Cardiac septum (tissue), 1 donor: Measurements from ENCODE around the gene WBP2. TPM values are rescaled to one million over a fixed set of nuclear protein-coding genes. Genes with fewer than 3 reads are reported as not detected.
"Not testable (repeated sequence)": the region's sequence is repeated elsewhere in the genome, so short reads cannot be mapped to it uniquely, and the experiment has no call there.

Experiments
- DNase-seq: peaks from one replicate; pipeline ENCODE4 v3.0.0-alpha.2; 2020; ENCODE audit warnings: low spot score
- intact Hi-C: fragments of 100-400 bp; cut with DNase I; formaldehyde crosslinking; loops from one replicate; pipeline ENCODE4 v1.14.0; 2022
- total RNA-seq: library from RNA; stranded (reverse); fragmentation: NEBNext Ultra II Directional; extraction: Animal tissue kit (Norgen Biotek cat#: 25700); gene quantifications from one replicate; pipeline ENCODE4 v1.2.1, GENCODE V29; 2021
- donor health status: DM: no; HTN: no; CAD: no.

Gene WBP2
- total RNA-seq, 1 donor from 2014 or later: 129 TPM

GRCh38 chr17:75822800-75823166 lies 32.4 kb downstream of the WBP2 start:
- no peak for DNase-seq
- intact Hi-C loops: no loop called here

GRCh38 chr17:75822119-75822799 lies 32.9 kb downstream of the WBP2 start:
- DNase-seq: no peak
- intact Hi-C loops: no loop called here

GRCh38 chr17:75821552-75821951 lies 33.6 kb downstream of the WBP2 start:
- DNase-seq: no peak
- intact Hi-C loops: no loop called here

GRCh38 chr17:75820094-75821080 lies 34.7 kb downstream of the WBP2 start:
- intact Hi-C loops: no loop called here
- no peak for DNase-seq

GRCh38 chr17:75819678-75820077 lies 35.5 kb downstream of the WBP2 start:
- intact Hi-C loops: no loop called here
- DNase-seq: no peak

GRCh38 chr17:75819116-75819515 lies 36.0 kb downstream of the WBP2 start:
- intact Hi-C loops: no loop called here
- no peak for DNase-seq

- DNase-seq: no peak
- intact Hi-C loops: no loop called here
Measured at GRCh38 chr17:75818326-75818885, 36.7 kb downstream of the WBP2 start.

GRCh38 chr17:75817571-75817970 lies 37.6 kb downstream of the WBP2 start:
- DNase-seq: no peak
- intact Hi-C loops: no loop called here

GRCh38 chr17:75816693-75817092 lies 38.4 kb downstream of the WBP2 start:
- intact Hi-C loops: no loop called here
- no peak for DNase-seq

- intact Hi-C loops: no loop called here
Measured at GRCh38 chr17:75815399-75815798, 39.7 kb downstream of the WBP2 start.

GRCh38 chr17:75814900-75815373 lies 40.2 kb downstream of the WBP2 start:
- DNase-seq: no peak
- intact Hi-C loops: no loop called here

More at GRCh38 chr17:75815399-75815798, 39.7 kb downstream of the WBP2 start:
- DNase-seq: no peak

- no peak for DNase-seq
- intact Hi-C loops: no loop called here
Measured at GRCh38 chr17:75814021-75814395, 41.1 kb downstream of the WBP2 start.

GRCh38 chr17:75813081-75814020 lies 41.8 kb downstream of the WBP2 start:
- intact Hi-C loops: no loop called here
- DNase-seq: no peak

GRCh38 chr17:75812096-75813013 lies 42.8 kb downstream of the WBP2 start:
- DNase-seq: no peak

GRCh38 chr17:75811174-75811573 lies 44.0 kb downstream of the WBP2 start:
- no peak for DNase-seq
- intact Hi-C loops: no loop called here

More at GRCh38 chr17:75812096-75813013, 42.8 kb downstream of the WBP2 start:
- intact Hi-C loops: no loop called here

GRCh38 chr17:75810756-75811155 lies 44.4 kb downstream of the WBP2 start:
- DNase-seq, intact Hi-C loops: not testable (repeated sequence)

- intact Hi-C loops: no loop called here
Measured at GRCh38 chr17:75810216-75810615, 44.9 kb downstream of the WBP2 start.

GRCh38 chr17:75809631-75810111 lies 45.5 kb downstream of the WBP2 start:
- intact Hi-C loops: loop anchor here (2.0 kb wide), 2 partner anchors 39 to 67 kb away; no protein-coding TSS in a partner anchor
- DNase-seq: no peak

More at GRCh38 chr17:75810216-75810615, 44.9 kb downstream of the WBP2 start:
- no peak for DNase-seq
